HG02973 (cell line): Measurements from ENCODE around the gene CDC123.
A peak's percentile ranks its signal among the peaks of the same experiment; 100 is the strongest.
"Not testable (repeated sequence)": the region's sequence is repeated elsewhere in the genome, so short reads cannot be mapped to it uniquely, and the experiment has no call there.

Source experiments
- ATAC-seq: cut with Tn5 transposase; IDR thresholded peaks from one replicate; pipeline ENCODE4 v1.9.1; 2021; ENCODE audit warnings: moderate library complexity; ENCODE audit not compliant: unreplicated experiment

The CDC123 gene

GRCh38 chr10:12189426-12189825 is 6.6 kb upstream of the CDC123 start:
- no peak for ATAC-seq

- no peak for ATAC-seq
Observed at GRCh38 chr10:12191715-12192114, 4.3 kb upstream of the CDC123 start.

- ATAC-seq, result no peak
Observed at GRCh38 chr10:12193193-12193592, 2.8 kb upstream of the CDC123 start.

GRCh38 chr10:12194752-12195271 is 1.2 kb upstream of the CDC123 start:
- no peak for ATAC-seq

GRCh38 chr10:12195281-12195602 is 746 bp upstream of the CDC123 start:
- peak; percentile 8 for ATAC-seq

- ATAC-seq, result no peak
Observed at GRCh38 chr10:12196531-12197211, 683 bp downstream of the CDC123 start.

- no peak for ATAC-seq
Observed at GRCh38 chr10:12198156-12198555, 2.2 kb downstream of the CDC123 start.

- no peak for ATAC-seq
Observed at GRCh38 chr10:12200850-12201249, 4.9 kb downstream of the CDC123 start.

GRCh38 chr10:12201543-12201942 is 5.6 kb downstream of the CDC123 start:
- no peak for ATAC-seq

- no peak for ATAC-seq
Observed at GRCh38 chr10:12202226-12202625, 6.2 kb downstream of the CDC123 start.

GRCh38 chr10:12205082-12205481 is 9.1 kb downstream of the CDC123 start:
- no peak for ATAC-seq

- ATAC-seq, result no peak
Observed at GRCh38 chr10:12207114-12207513, 11.1 kb downstream of the CDC123 start.

- no peak for ATAC-seq
Observed at GRCh38 chr10:12208460-12208859, 12.5 kb downstream of the CDC123 start.

GRCh38 chr10:12212454-12212853 is 16.5 kb downstream of the CDC123 start:
- no peak for ATAC-seq

GRCh38 chr10:12213621-12214020 is 17.6 kb downstream of the CDC123 start:
- no peak for ATAC-seq

- no peak for ATAC-seq
Observed at GRCh38 chr10:12214093-12214492, 18.1 kb downstream of the CDC123 start.

GRCh38 chr10:12214763-12215218 is 18.8 kb downstream of the CDC123 start:
- ATAC-seq, result no peak

- no peak for ATAC-seq
Observed at GRCh38 chr10:12218991-12219390, 23.0 kb downstream of the CDC123 start.

- no peak for ATAC-seq
Observed at GRCh38 chr10:12221323-12222298, 25.6 kb downstream of the CDC123 start.

- no peak for ATAC-seq
Observed at GRCh38 chr10:12225444-12225843, 29.5 kb downstream of the CDC123 start.

GRCh38 chr10:12226438-12226837 is 30.4 kb downstream of the CDC123 start:
- not testable (repeated sequence) for ATAC-seq

GRCh38 chr10:12228851-12229250 is 32.9 kb downstream of the CDC123 start:
- no peak for ATAC-seq
